Bone marrow (tissue), 2 donors: ENCODE results near the gene CEP350.
"Not testable (repeated sequence)": the region's sequence is repeated elsewhere in the genome, so short reads cannot be mapped to it uniquely, and the experiment has no call there.

Experiments used
- DNase-seq, 2 donors: peaks; one replicate each; lab custom pipeline; 2025; lab: John Stamatoyannopoulos, UW

Gene CEP350

GRCh38 chr1:180117764-180118116, 163.1 kb downstream of the CEP350 start:
- DNase-seq = no peak

GRCh38 chr1:180119837-180120236, 165.2 kb downstream of the CEP350 start:
- no peak for DNase-seq

- no peak for DNase-seq
Measured at GRCh38 chr1:180123463-180123936, 168.9 kb downstream of the CEP350 start.

GRCh38 chr1:180130651-180131050, 176.0 kb downstream of the CEP350 start:
- no peak for DNase-seq

GRCh38 chr1:180131510-180131909, 176.9 kb downstream of the CEP350 start:
- DNase-seq = peak in 1 of 2 donors; percentile 28

GRCh38 chr1:180133193-180133592, 178.6 kb downstream of the CEP350 start:
- DNase-seq = no peak

GRCh38 chr1:180133688-180134087, 179.1 kb downstream of the CEP350 start:
- DNase-seq = not testable (repeated sequence)

- DNase-seq = no peak
Measured at GRCh38 chr1:180135535-180135934, 180.9 kb downstream of the CEP350 start.

GRCh38 chr1:180136331-180136967, 181.8 kb downstream of the CEP350 start:
- DNase-seq = no peak

GRCh38 chr1:180136968-180137356, 182.4 kb downstream of the CEP350 start:
- no peak for DNase-seq

- no peak for DNase-seq
Measured at GRCh38 chr1:180137776-180138175, 183.2 kb downstream of the CEP350 start.

- DNase-seq = no peak
Measured at GRCh38 chr1:180141381-180141934, 186.8 kb downstream of the CEP350 start.

GRCh38 chr1:180143359-180143758, 188.7 kb downstream of the CEP350 start:
- no peak for DNase-seq

GRCh38 chr1:180144659-180145357, 190.2 kb downstream of the CEP350 start:
- no peak for DNase-seq

GRCh38 chr1:180145446-180145845, 190.8 kb downstream of the CEP350 start:
- DNase-seq = no peak

GRCh38 chr1:180150982-180151381, 196.4 kb downstream of the CEP350 start:
- DNase-seq = no peak

- no peak for DNase-seq
Measured at GRCh38 chr1:180151508-180151907, 196.9 kb downstream of the CEP350 start.

GRCh38 chr1:180152588-180152987, 198.0 kb downstream of the CEP350 start:
- DNase-seq = no peak

GRCh38 chr1:180153032-180153431, 198.4 kb downstream of the CEP350 start:
- DNase-seq = no peak

- no peak for DNase-seq
Measured at GRCh38 chr1:180154003-180154324, 199.4 kb downstream of the CEP350 start.

GRCh38 chr1:180154325-180155181, 199.9 kb downstream of the CEP350 start, which contains the start of gene QSOX1:
Gene QSOX1, plus strand, starts transcription at chr1:180154869. Its CDS starts 39 bp downstream, at chr1:180154908.
- DNase-seq = peak; percentile 48 to 86

GRCh38 chr1:180155182-180155682, 200.6 kb downstream of the CEP350 start:
- no peak for DNase-seq
